SH-SY5Y (cell line): ENCODE data around the gene TSSC4.

Experiments
- GATA2 ChIP-seq: IDR thresholded peaks from 2 replicates; pipeline ENCODE4 v1.6.1; 2011; ENCODE audit warnings: mild to moderate bottlenecking, low read depth, low read length
- GATA3 ChIP-seq: IDR thresholded peaks from 2 replicates; pipeline ENCODE4 v1.6.1; 2011; ENCODE audit warnings: low read depth, mild to moderate bottlenecking, low read length, moderate library complexity

Gene TSSC4

DNA sequence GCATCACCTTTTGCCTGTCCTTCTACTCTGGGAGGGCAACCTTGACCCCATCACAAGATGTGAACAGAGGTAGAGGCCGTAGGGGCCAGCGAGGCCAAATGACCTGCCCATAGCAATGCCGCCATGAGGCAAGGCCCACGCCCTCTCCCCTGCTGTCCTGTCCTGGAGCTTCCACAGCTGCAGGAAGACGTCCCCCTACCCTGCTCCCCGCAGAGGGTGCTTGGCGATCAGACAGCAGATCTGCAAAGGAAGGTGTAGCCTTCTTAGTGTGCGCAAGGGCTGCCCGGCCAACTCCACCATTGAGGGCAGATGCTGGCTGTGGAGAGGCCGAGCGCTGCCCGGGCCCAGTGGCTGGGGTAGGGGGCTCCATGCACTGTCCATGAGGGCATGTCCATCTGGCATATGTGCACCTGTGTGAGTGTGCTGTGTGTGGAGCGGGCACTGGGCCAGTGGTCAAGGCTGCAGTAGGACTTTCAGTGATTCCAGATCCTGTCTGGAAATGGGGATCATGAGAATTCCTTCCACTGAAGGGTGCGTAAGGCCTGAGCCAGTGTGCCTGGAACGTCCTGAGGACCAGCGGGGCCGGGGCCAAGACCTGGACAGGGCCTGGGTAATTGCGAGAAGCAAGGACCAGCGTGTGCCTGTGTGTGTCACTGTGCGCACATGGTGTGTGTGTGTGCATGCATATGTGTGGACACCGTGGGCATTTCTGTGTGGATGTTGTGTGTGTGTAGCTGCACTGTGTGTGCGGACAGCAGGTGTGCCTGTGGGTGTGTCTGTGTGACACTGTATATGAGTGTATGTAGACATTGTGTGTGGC, 32.8 kb downstream of the TSSC4 start:
- TF ChIP-seq GATA2 (no peak), GATA3 (no peak)

- TF ChIP-seq GATA3 = no peak
- TF ChIP-seq GATA2 = no peak
These were observed 33.5 kb downstream of the TSSC4 start for GRCh38 chr11:2434008-2434407.

GRCh38 chr11:2434506-2435255, 34.1 kb downstream of the TSSC4 start:
- TF ChIP-seq GATA2 (no peak), GATA3 (no peak)

DNA sequence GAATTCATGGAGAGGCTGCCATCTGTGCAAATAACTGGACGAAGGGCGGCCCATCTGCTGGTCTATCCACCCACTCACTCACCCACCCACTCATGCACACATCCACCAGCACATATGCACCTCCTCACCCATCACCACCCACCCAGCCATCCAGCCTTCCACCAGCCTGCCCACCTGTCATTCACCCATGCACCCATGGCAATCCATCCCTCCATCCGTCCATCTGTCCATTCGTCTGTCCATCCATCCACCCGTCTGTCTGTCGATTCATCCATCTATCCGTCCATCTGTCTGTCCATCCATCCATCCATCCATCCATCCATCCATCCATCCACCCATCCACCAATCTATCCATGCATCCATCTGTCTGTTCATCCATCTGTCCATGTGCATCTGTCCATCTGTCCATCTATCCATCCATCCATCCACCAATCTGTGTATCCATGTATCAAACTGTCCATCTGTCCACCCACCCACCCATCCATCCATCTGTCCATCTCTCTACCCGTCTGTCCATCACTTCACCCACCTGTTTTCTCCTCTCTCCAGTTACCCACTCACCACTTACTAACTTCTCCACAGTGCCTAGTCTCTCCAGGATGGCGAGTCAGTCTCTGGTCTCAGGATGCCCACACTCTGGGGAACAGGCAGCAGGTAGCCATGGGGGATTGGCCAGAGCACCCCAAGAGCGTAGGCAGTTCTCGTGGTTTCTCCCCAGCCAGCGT, 34.9 kb downstream of the TSSC4 start:
- no peak for TF ChIP-seq GATA3
- no peak for TF ChIP-seq GATA2

- TF ChIP-seq GATA2 (no peak), GATA3 (no peak)
These were observed 35.5 kb downstream of the TSSC4 start for GRCh38 chr11:2436013-2436520.

GRCh38 chr11:2436521-2437031, 36.0 kb downstream of the TSSC4 start:
- TF ChIP-seq GATA3 (no peak), GATA2 (no peak)

GRCh38 chr11:2437516-2437915, 37.0 kb downstream of the TSSC4 start:
- TF ChIP-seq GATA3 (no peak), GATA2 (no peak)

GRCh38 chr11:2439820-2440219, 39.3 kb downstream of the TSSC4 start:
- TF ChIP-seq GATA2 = no peak
- no peak for TF ChIP-seq GATA3

DNA sequence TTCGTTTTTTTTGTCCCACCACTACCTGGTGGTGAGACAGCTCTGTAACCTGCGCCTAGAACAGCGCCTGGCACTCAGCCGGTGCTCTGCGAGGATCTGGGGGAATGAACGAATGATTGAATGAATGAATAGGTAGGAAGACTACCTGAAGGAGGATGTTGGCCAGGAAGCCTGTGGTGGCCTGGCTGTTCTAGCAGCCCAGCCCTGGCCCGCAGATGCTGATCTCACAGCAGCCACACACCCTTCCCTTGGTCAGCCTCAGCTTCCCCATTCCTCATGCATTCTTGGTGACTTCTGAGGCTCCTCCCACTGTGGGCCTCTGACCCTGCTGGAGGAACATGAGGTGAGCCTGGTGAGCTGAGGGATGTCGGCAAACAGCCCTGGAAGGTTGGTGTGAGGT, 40.1 kb downstream of the TSSC4 start:
- no peak for TF ChIP-seq GATA3
- TF ChIP-seq GATA2 = no peak

- TF ChIP-seq GATA3 (no peak), GATA2 (no peak)
These were observed 40.6 kb downstream of the TSSC4 start for GRCh38 chr11:2441171-2441570.

DNA sequence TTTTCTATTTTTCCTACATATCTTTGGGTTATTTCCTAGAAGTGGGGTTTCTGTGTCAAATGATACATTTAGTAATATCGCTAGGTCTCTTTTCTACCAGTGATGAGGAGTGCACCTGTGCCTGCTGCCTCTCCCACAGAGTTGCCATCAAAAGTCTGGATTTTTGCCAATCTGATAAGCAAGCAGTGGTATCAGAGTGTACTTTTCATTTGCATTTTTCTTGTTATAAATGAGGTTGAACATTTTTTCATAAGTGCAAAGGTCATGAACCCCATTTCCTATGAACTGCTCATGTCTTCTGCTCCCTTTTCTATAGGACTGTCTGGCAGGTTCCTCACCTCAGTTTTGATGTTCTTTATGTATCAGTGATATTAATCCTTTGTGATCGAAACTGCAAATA, 42.0 kb downstream of the TSSC4 start:
- TF ChIP-seq GATA2 = peak; percentile 69
- no peak for TF ChIP-seq GATA3

GRCh38 chr11:2443406-2443805, 42.9 kb downstream of the TSSC4 start:
- no peak for TF ChIP-seq GATA3
- TF ChIP-seq GATA2 = no peak

- TF ChIP-seq GATA2 = no peak
- TF ChIP-seq GATA3 = no peak
These were observed 43.6 kb downstream of the TSSC4 start, which contains the start of gene TRPM5 for GRCh38 chr11:2443881-2444820. TSS of gene TRPM5 (minus strand) at chr11:2444514. CDS start at chr11:2423036, 21,478 bp downstream.
